Stimulated activated CD4-positive, alpha-beta T cell treated with anti-CD3 and anti-CD28 coated beads, Interleukin-1b, Interleukin-23, amount 100 ng/mL, for 24 hours (primary cell): Measurements from ENCODE around the gene RUNX2.

Experiments used
- DNase-seq, 4 experiments: peaks; one replicate each; pipeline ENCODE4 v3.0.0-alpha.2; 2020; ENCODE audit warnings: low read depth in 4 of 4, low spot score in 1 of 4

Gene RUNX2

GRCh38 chr6:45479834-45480751, 152.0 kb downstream of the RUNX2 start:
- DNase-seq = no peak

GRCh38 chr6:45480752-45481415, 152.8 kb downstream of the RUNX2 start:
- no peak for DNase-seq

GRCh38 chr6:45483021-45483420, 154.9 kb downstream of the RUNX2 start:
- no peak for DNase-seq

GRCh38 chr6:45483501-45483900, 155.4 kb downstream of the RUNX2 start:
- no peak for DNase-seq

- DNase-seq = no peak
These were observed 158.6 kb downstream of the RUNX2 start for GRCh38 chr6:45486736-45487135.

- no peak for DNase-seq
These were observed 159.5 kb downstream of the RUNX2 start for GRCh38 chr6:45487645-45488044.

- no peak for DNase-seq
These were observed 160.1 kb downstream of the RUNX2 start for GRCh38 chr6:45488269-45488668.

GRCh38 chr6:45488889-45489288, 160.8 kb downstream of the RUNX2 start:
- DNase-seq = no peak

- DNase-seq = no peak
These were observed 163.1 kb downstream of the RUNX2 start for GRCh38 chr6:45491048-45491735.

- no peak for DNase-seq
These were observed 163.7 kb downstream of the RUNX2 start for GRCh38 chr6:45491874-45492273.

- no peak for DNase-seq
These were observed 165.6 kb downstream of the RUNX2 start for GRCh38 chr6:45493761-45494160.

- no peak for DNase-seq
These were observed 166.4 kb downstream of the RUNX2 start for GRCh38 chr6:45494416-45495135.

- no peak for DNase-seq
These were observed 167.4 kb downstream of the RUNX2 start for GRCh38 chr6:45495429-45496084.

GRCh38 chr6:45496085-45496433, 167.9 kb downstream of the RUNX2 start:
- DNase-seq = no peak

GRCh38 chr6:45498591-45498990, 170.5 kb downstream of the RUNX2 start:
- DNase-seq = no peak

GRCh38 chr6:45500924-45501816, 173.0 kb downstream of the RUNX2 start:
- DNase-seq = no peak

GRCh38 chr6:45502456-45502855, 174.3 kb downstream of the RUNX2 start:
- no peak for DNase-seq

GRCh38 chr6:45504947-45505346, 176.8 kb downstream of the RUNX2 start:
- no peak for DNase-seq

- DNase-seq = no peak
These were observed 177.3 kb downstream of the RUNX2 start for GRCh38 chr6:45505470-45505869.

- DNase-seq = no peak
These were observed 179.1 kb downstream of the RUNX2 start for GRCh38 chr6:45507186-45507585.
